HG02938 (cell line): Measurements from ENCODE around the gene SCN11A.
"Not testable (repeated sequence)": the region's sequence is repeated elsewhere in the genome, so short reads cannot be mapped to it uniquely, and the experiment has no call there.

Source experiments
- ATAC-seq: cut with Tn5 transposase; IDR thresholded peaks from one replicate; pipeline ENCODE4 v1.9.1; 2021; ENCODE audit warnings: mild to moderate bottlenecking, moderate library complexity; ENCODE audit not compliant: unreplicated experiment

Gene SCN11A

GRCh38 chr3:39067286-39067685 is 15.5 kb upstream of the SCN11A start:
- ATAC-seq = no peak

- ATAC-seq = peak; percentile 96
These were observed 13.5 kb upstream of the SCN11A start for GRCh38 chr3:39065197-39065596.

- no peak for ATAC-seq
These were observed 12.9 kb upstream of the SCN11A start for GRCh38 chr3:39064646-39065045.

- no peak for ATAC-seq
These were observed 11.4 kb upstream of the SCN11A start for GRCh38 chr3:39063143-39063542.

GRCh38 chr3:39062180-39062579 is 10.4 kb upstream of the SCN11A start:
- ATAC-seq = no peak

GRCh38 chr3:39061228-39061627 is 9.5 kb upstream of the SCN11A start:
- not testable (repeated sequence) for ATAC-seq

GRCh38 chr3:39056151-39056550 is 4.4 kb upstream of the SCN11A start:
- ATAC-seq = no peak

- no peak for ATAC-seq
These were observed 2.0 kb upstream of the SCN11A start for GRCh38 chr3:39053696-39054095.

GRCh38 chr3:39052583-39052982 is 839 bp upstream of the SCN11A start:
- no peak for ATAC-seq

GRCh38 chr3:39050029-39050428 is 1.7 kb downstream of the SCN11A start:
- ATAC-seq = no peak

GRCh38 chr3:39038165-39038564 is 13.6 kb downstream of the SCN11A start:
- ATAC-seq = no peak

GRCh38 chr3:39029556-39029955 is 22.2 kb downstream of the SCN11A start:
- ATAC-seq = no peak

GRCh38 chr3:39028546-39028945 is 23.2 kb downstream of the SCN11A start:
- ATAC-seq = no peak

- ATAC-seq = no peak
These were observed 26.3 kb downstream of the SCN11A start for GRCh38 chr3:39025222-39025970.

GRCh38 chr3:39024497-39024896 is 27.2 kb downstream of the SCN11A start:
- ATAC-seq = no peak

- no peak for ATAC-seq
These were observed 29.5 kb downstream of the SCN11A start for GRCh38 chr3:39022286-39022630.

- ATAC-seq = no peak
These were observed 30.1 kb downstream of the SCN11A start for GRCh38 chr3:39021465-39022285.

- peak; percentile 76 for ATAC-seq
These were observed 30.7 kb downstream of the SCN11A start for GRCh38 chr3:39021029-39021428.

- no peak for ATAC-seq
These were observed 32.4 kb downstream of the SCN11A start for GRCh38 chr3:39019299-39019698.

GRCh38 chr3:39015418-39015817 is 36.3 kb downstream of the SCN11A start:
- no peak for ATAC-seq

- ATAC-seq = no peak
These were observed 37.7 kb downstream of the SCN11A start for GRCh38 chr3:39013921-39014509.

GRCh38 chr3:39013289-39013688 is 38.5 kb downstream of the SCN11A start:
- ATAC-seq = no peak
